ENCODE results near the gene C5orf46.

The C5orf46 gene

GRCh38 chr5:147901599-147902039, 4.7 kb downstream of the C5orf46 start:
- H3K4me3 ChIP-seq (ENCODE audit: control insufficient read depth, low read depth, low read length) = no peak overlapping the region
- peak; percentile 52 for DNase-seq (ENCODE audit: low read depth)
- no peak for TF ChIP-seq CTCF (IDR thresholded peaks at IDR 0.05; ENCODE audit: control insufficient read depth, insufficient read depth, low read depth, low read length, missing control alignments)

- TF ChIP-seq CTCF (IDR thresholded peaks at IDR 0.05; ENCODE audit: control insufficient read depth, insufficient read depth, low read depth, low read length, missing control alignments) = no peak
- no peak overlapping the region for H3K4me3 ChIP-seq (ENCODE audit: control insufficient read depth, low read depth, low read length)
- no peak for DNase-seq (ENCODE audit: low read depth)
Measured at GRCh38 chr5:147898875-147899401, 7.4 kb downstream of the C5orf46 start.

- TF ChIP-seq CTCF (IDR thresholded peaks at IDR 0.05; ENCODE audit: control insufficient read depth, insufficient read depth, low read depth, low read length, missing control alignments) = no peak
- H3K4me3 ChIP-seq (ENCODE audit: control insufficient read depth, low read depth, low read length) = no peak overlapping the region
- DNase-seq (ENCODE audit: low read depth) = no peak
Measured at GRCh38 chr5:147895864-147896263, 10.5 kb downstream of the C5orf46 start.

GRCh38 chr5:147893820-147894219, 12.5 kb downstream of the C5orf46 start:
- no peak overlapping the region for H3K4me3 ChIP-seq (ENCODE audit: control insufficient read depth, low read depth, low read length)
- DNase-seq (ENCODE audit: low read depth) = no peak
- TF ChIP-seq CTCF (IDR thresholded peaks at IDR 0.05; ENCODE audit: control insufficient read depth, insufficient read depth, low read depth, low read length, missing control alignments) = no peak

- no peak for TF ChIP-seq CTCF (IDR thresholded peaks at IDR 0.05; ENCODE audit: control insufficient read depth, insufficient read depth, low read depth, low read length, missing control alignments)
- H3K4me3 ChIP-seq (ENCODE audit: control insufficient read depth, low read depth, low read length) = no peak overlapping the region
- no peak for DNase-seq (ENCODE audit: low read depth)
Measured at GRCh38 chr5:147892696-147893296, 13.5 kb downstream of the C5orf46 start.

GRCh38 chr5:147887930-147888329, 18.4 kb downstream of the C5orf46 start:
- no peak for DNase-seq (ENCODE audit: low read depth)
- TF ChIP-seq CTCF (IDR thresholded peaks at IDR 0.05; ENCODE audit: control insufficient read depth, insufficient read depth, low read depth, low read length, missing control alignments) = no peak
- H3K4me3 ChIP-seq (ENCODE audit: control insufficient read depth, low read depth, low read length) = no peak overlapping the region
